Karpas-422 (cell line): ENCODE results near the gene MKLN1. TPM values are rescaled to one million over a fixed set of nuclear protein-coding genes. Genes with fewer than 3 reads are reported as not detected.
A peak's percentile ranks its signal among the peaks of the same experiment; 100 is the strongest.
"Not testable (repeated sequence)": the region's sequence is repeated elsewhere in the genome, so short reads cannot be mapped to it uniquely, and the experiment has no call there.

Experiments used
- DNase-seq: peaks from one replicate; pipeline ENCODE4 v3.0.0-alpha.2; 2015
- H2AFZ ChIP-seq: fragments of 200-600 bp; sonication (generic); 2 replicates; pipeline ENCODE4 v1.6.1; 2014; ENCODE audit warnings: antibody characterized with exemption, low read length, mixed read lengths
- H3K27ac ChIP-seq: fragments of 200-600 bp; sonication (generic); 2 replicates; pipeline ENCODE4 v1.5.1; 2014; ENCODE audit warnings: mild to moderate bottlenecking, low read length, moderate library complexity
- H3K27me3 ChIP-seq: fragments of 200-600 bp; sonication (generic); 2 replicates; pipeline ENCODE4 v1.6.1; 2014; ENCODE audit warnings: low read length, mixed read lengths
- H3K36me3 ChIP-seq: fragments of 200-600 bp; sonication (generic); 2 replicates; pipeline ENCODE4 v1.6.1; 2014; ENCODE audit warnings: low read length, mixed read lengths; ENCODE audit not compliant: insufficient read depth
- H3K4me1 ChIP-seq: fragments of 200-600 bp; sonication (generic); 2 replicates; pipeline ENCODE4 v1.6.1; 2014; ENCODE audit warnings: mild to moderate bottlenecking, low read length, mixed read lengths
- H3K4me2 ChIP-seq: fragments of 200-600 bp; sonication (generic); 2 replicates; pipeline ENCODE4 v1.6.1; 2014; ENCODE audit warnings: low read length, low read depth, mild to moderate bottlenecking; ENCODE audit not compliant: poor library complexity, severe bottlenecking
- H3K4me3 ChIP-seq: fragments of 200-600 bp; sonication (generic); 2 replicates; pipeline ENCODE4 v1.5.1; 2014; ENCODE audit warnings: mild to moderate bottlenecking, antibody characterized with exemption, low read length, mixed read lengths
- H3K79me2 ChIP-seq: fragments of 200-600 bp; sonication (generic); 2 replicates; pipeline ENCODE4 v1.6.1; 2014; ENCODE audit warnings: mild to moderate bottlenecking, low read length, mixed read lengths
- H3K9ac ChIP-seq: fragments of 200-600 bp; sonication (generic); 2 replicates; pipeline ENCODE4 v1.6.0; 2014; ENCODE audit warnings: low read length
- H3K9me2 ChIP-seq: fragments of 200-600 bp; sonication (generic), shearing (Covaris generic); replicated peaks from 2 replicates; pipeline ENCODE4 v1.6.0; 2014; ENCODE audit warnings: mild to moderate bottlenecking, low read length, moderate library complexity; ENCODE audit not compliant: insufficient read depth
- H3K9me3 ChIP-seq: fragments of 300-700, 200-600 bp; sonication (generic); 2 replicates; pipeline ENCODE4 v1.6.1; 2014; ENCODE audit warnings: low read length, mixed read lengths
- H4K20me1 ChIP-seq: fragments of 200-600 bp; sonication (generic); 2 replicates; pipeline ENCODE4 v1.6.1; 2014; ENCODE audit warnings: mild to moderate bottlenecking, antibody characterized with exemption, low read length, low read depth; ENCODE audit not compliant: insufficient read depth
- total RNA-seq: library from RNA; depleted of rRNA; stranded (reverse); fragments of >200 nt; shearing (Covaris generic); gene quantifications from 2 replicates; pipeline ENCODE4 v1.2.3, GENCODE V29; 2014; ENCODE audit warnings: low replicate concordance

Gene MKLN1
- total RNA-seq, 1 experiment from 2014 or later: 70.8 TPM

- no peaks in the 10 kb centered on the region for H3K9me2 ChIP-seq
- no peak overlapping the region for H2AFZ ChIP-seq
- H3K79me2 ChIP-seq: peaks cover 35% of the 10 kb centered on the region
- H3K4me1 ChIP-seq: peaks cover 8% of the 10 kb centered on the region
- H4K20me1 ChIP-seq: no peaks in the 10 kb centered on the region
- peaks cover 39% of the 10 kb centered on the region; the same call in 1 of the 2 replicates for H3K36me3 ChIP-seq
- H3K4me3 ChIP-seq: no peak overlapping the region
- DNase-seq: no peak
- no peak overlapping the region for H3K4me2 ChIP-seq
- no peak overlapping the region for H3K27ac ChIP-seq
- no peaks in the 10 kb centered on the region for H3K27me3 ChIP-seq
- H3K9ac ChIP-seq: no peak overlapping the region
- no peaks in the 10 kb centered on the region for H3K9me3 ChIP-seq
These were observed 121.8 kb downstream of the MKLN1 start for GRCh38 chr7:131449373-131449902.

- H3K27ac ChIP-seq: peak overlapping the region; percentile 76
These were observed 126.8 kb downstream of the MKLN1 start for GRCh38 chr7:131454498-131454897.

GRCh38 chr7:131455001-131455400 lies 127.3 kb downstream of the MKLN1 start:
- Histone ChIP-seq H3K27ac (peak overlapping the region; percentile 76), H3K36me3 (peaks cover 18% of the 10 kb centered on the region; the same call in 1 of the 2 replicates), H3K4me1 (peaks cover 22% of the 10 kb centered on the region), H3K4me3 (no peak overlapping the region), H3K4me2 (peak overlapping the region; percentile 46), H2AFZ (no peak overlapping the region), H3K9me3 (no peaks in the 10 kb centered on the region), H4K20me1 (no peaks in the 10 kb centered on the region), H3K9ac (no peak overlapping the region), H3K79me2 (peaks cover 20% of the 10 kb centered on the region), H3K27me3 (no peaks in the 10 kb centered on the region), H3K9me2 (no peaks in the 10 kb centered on the region)
- DNase-seq: peak; percentile 54

More at GRCh38 chr7:131454498-131454897, 126.8 kb downstream of the MKLN1 start:
- 0 out of 2 replicates have a peak overlapping the region, but pooled peaks have one; percentile 30 for H2AFZ ChIP-seq
- H3K4me1 ChIP-seq: peaks cover 22% of the 10 kb centered on the region
- no peak overlapping the region for H3K4me3 ChIP-seq
- no peaks in the 10 kb centered on the region for H3K9me2 ChIP-seq
- peak; percentile 42 for DNase-seq
- peaks cover 23% of the 10 kb centered on the region; the same call in 1 of the 2 replicates for H3K36me3 ChIP-seq
- H3K9ac ChIP-seq: no peak overlapping the region
- no peaks in the 10 kb centered on the region for H3K27me3 ChIP-seq
- H3K9me3 ChIP-seq: no peaks in the 10 kb centered on the region
- no peaks in the 10 kb centered on the region for H4K20me1 ChIP-seq
- H3K4me2 ChIP-seq: peak overlapping the region; percentile 46
- H3K79me2 ChIP-seq: peaks cover 25% of the 10 kb centered on the region

GRCh38 chr7:131455546-131455945 lies 127.9 kb downstream of the MKLN1 start:
- Histone ChIP-seq H3K36me3 (peaks cover 17% of the 10 kb centered on the region; the same call in 1 of the 2 replicates), H3K9me3 (no peaks in the 10 kb centered on the region), H3K4me2 (peak overlapping the region; percentile 46), H3K27me3 (no peaks in the 10 kb centered on the region), H4K20me1 (no peaks in the 10 kb centered on the region), H3K79me2 (peaks cover 24% of the 10 kb centered on the region), H3K4me3 (no peak overlapping the region), H3K27ac (peak overlapping the region; percentile 76), H3K9me2 (no peaks in the 10 kb centered on the region), H3K9ac (no peak overlapping the region), H3K4me1 (peaks cover 22% of the 10 kb centered on the region), H2AFZ (no peak overlapping the region)
- no peak for DNase-seq

- Histone ChIP-seq H3K27ac (peak overlapping the region; percentile 76; the same call in 1 of the 2 replicates), H3K9me2 (no peaks in the 10 kb centered on the region), H3K4me2 (no peak overlapping the region), H3K9ac (no peak overlapping the region), H3K36me3 (peaks cover 9% of the 10 kb centered on the region; the same call in 1 of the 2 replicates), H3K4me1 (peaks cover 22% of the 10 kb centered on the region), H4K20me1 (no peaks in the 10 kb centered on the region), H3K4me3 (no peak overlapping the region), H3K79me2 (peaks cover 19% of the 10 kb centered on the region), H3K27me3 (no peaks in the 10 kb centered on the region), H2AFZ (no peak overlapping the region), H3K9me3 (no peaks in the 10 kb centered on the region)
- DNase-seq: no peak
These were observed 128.7 kb downstream of the MKLN1 start for GRCh38 chr7:131456338-131456737.

DNA sequence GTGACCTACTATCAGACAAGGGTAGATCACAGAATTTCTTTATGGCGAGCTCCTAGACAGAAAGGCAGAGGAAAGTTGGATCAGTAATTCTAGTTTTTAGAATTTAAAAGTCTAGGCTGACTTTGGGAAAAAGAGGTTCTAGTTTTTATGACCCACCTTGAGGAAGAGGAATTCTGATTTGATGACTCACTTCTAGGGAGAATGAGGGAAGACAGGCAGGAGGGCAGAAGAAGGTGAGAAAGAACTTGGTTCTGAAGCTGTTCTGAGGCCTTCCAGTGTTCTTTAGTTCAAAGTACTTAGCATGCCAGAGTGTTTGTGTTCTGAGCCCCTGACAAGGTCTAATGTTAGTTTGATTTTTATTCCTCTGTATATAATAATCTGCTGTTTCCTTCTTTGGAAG lies 131.6 kb downstream of the MKLN1 start:
- Histone ChIP-seq H3K4me1 (peaks cover 15% of the 10 kb centered on the region), H3K4me2 (no peak overlapping the region), H3K36me3 (peaks cover 12% of the 10 kb centered on the region)

DNA sequence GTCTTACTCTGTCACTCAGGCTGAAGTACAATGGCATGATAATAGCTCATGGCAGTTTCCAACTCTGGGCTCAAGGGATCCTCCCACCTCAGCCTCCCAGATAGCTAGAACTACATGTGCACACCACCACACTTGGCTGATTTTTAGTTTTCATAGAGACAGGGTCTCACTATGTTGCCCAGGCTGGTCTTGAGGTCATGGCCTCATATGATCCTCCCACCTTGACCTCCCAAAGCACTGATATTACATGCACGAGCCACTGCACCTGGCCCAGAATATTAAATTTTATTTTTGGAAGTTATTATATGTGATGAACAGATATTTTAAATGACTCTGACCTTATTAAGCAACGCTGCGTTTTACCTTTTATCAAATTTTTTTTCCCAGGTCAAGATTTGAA lies 134.4 kb downstream of the MKLN1 start:
- H3K79me2 ChIP-seq: peaks cover 11% of the 10 kb centered on the region
- no peak overlapping the region for H3K27ac ChIP-seq
- no peaks in the 10 kb centered on the region for H3K27me3 ChIP-seq
- no peaks in the 10 kb centered on the region for H3K9me3 ChIP-seq
- no peak overlapping the region for H3K4me3 ChIP-seq
- no peak for DNase-seq
- H2AFZ ChIP-seq: no peak overlapping the region
- H3K9ac ChIP-seq: no peak overlapping the region
- H3K4me2 ChIP-seq: no peak overlapping the region
- no peaks in the 10 kb centered on the region for H3K4me1 ChIP-seq
- H3K36me3 ChIP-seq: peaks cover 27% of the 10 kb centered on the region
- H3K9me2 ChIP-seq: no peaks in the 10 kb centered on the region
- H4K20me1 ChIP-seq: no peaks in the 10 kb centered on the region

More for the DNA sequence above, 131.6 kb downstream of the MKLN1 start:
- Histone ChIP-seq H3K79me2 (peaks cover 17% of the 10 kb centered on the region), H3K4me3 (no peak overlapping the region), H3K9me2 (no peaks in the 10 kb centered on the region), H2AFZ (no peak overlapping the region), H4K20me1 (no peaks in the 10 kb centered on the region), H3K9me3 (no peaks in the 10 kb centered on the region), H3K27ac (no peak overlapping the region), H3K9ac (no peak overlapping the region), H3K27me3 (no peaks in the 10 kb centered on the region)
- DNase-seq: no peak

GRCh38 chr7:131462715-131463114 lies 135.0 kb downstream of the MKLN1 start:
- not testable (repeated sequence) for H3K4me3 ChIP-seq, DNase-seq, H3K4me2 ChIP-seq, H3K27me3 ChIP-seq, H3K9ac ChIP-seq, H3K9me2 ChIP-seq, H3K9me3 ChIP-seq, H4K20me1 ChIP-seq, H3K27ac ChIP-seq, H3K4me1 ChIP-seq, H2AFZ ChIP-seq
- peaks cover 33% of the 10 kb centered on the region for H3K36me3 ChIP-seq
- peaks cover 11% of the 10 kb centered on the region for H3K79me2 ChIP-seq
